Measurements from ENCODE around the gene FILIP1L. TPM values are rescaled to one million over a fixed set of nuclear protein-coding genes. Genes with fewer than 3 reads are reported as not detected.

FILIP1L gene
- total RNA-seq, 2 experiments from 2014 or later: not detected

GRCh38 chr3:99933971-99934750, 180.1 kb downstream of the FILIP1L start:
- CTCF ChIA-PET (ENCODE audit: unreplicated experiment): no interaction called here
- no peak overlapping the region for H3K27ac ChIP-seq (ENCODE audit: low read depth, low read length, poor library complexity, severe bottlenecking)
- no TSS peak for BruUV-seq (replicated peaks)
- no peak overlapping the region for H3K4me3 ChIP-seq (ENCODE audit: low read depth, low read length, poor library complexity, severe bottlenecking)
- intact Hi-C loops (cut with micrococcal nuclease; ENCODE audit: unreplicated experiment): no loop called here
- H3K36me3 ChIP-seq (ENCODE audit: insufficient read depth, low read length): no peaks in the 10 kb centered on the region
- no peaks in the 10 kb centered on the region for H4K20me1 ChIP-seq (ENCODE audit: insufficient read depth, low read length)
- POLR2A ChIA-PET: no interaction called here
- H3K4me2 ChIP-seq (ENCODE audit: low read length): no peak overlapping the region
- H3K9me3 ChIP-seq (ENCODE audit: low read length): no peaks in the 10 kb centered on the region
- no peak for DNase-seq (ENCODE audit: low spot score)
- H3K4me1 ChIP-seq (ENCODE audit: insufficient read depth, low read length, poor library complexity, severe bottlenecking): no peaks in the 10 kb centered on the region
- H2AFZ ChIP-seq (ENCODE audit: low read length): no peak overlapping the region
- no peaks in the 10 kb centered on the region for H3K9me2 ChIP-seq (ENCODE audit: insufficient read depth, low read length)
- TF ChIP-seq EZH2phosphoT487 (IDR thresholded peaks at IDR 0.05; ENCODE audit: borderline replicate concordance, low read depth, low read length): no peak
- TF ChIP-seq CTCF (conservative IDR thresholded peaks at IDR 0.05; ENCODE audit: low read length): no peak
- H3K79me2 ChIP-seq (ENCODE audit: insufficient read depth, low read depth, low read length): no peaks in the 10 kb centered on the region

- Histone ChIP-seq H3K79me2 (ENCODE audit: insufficient read depth, low read depth, low read length) (no peaks in the 10 kb centered on the region), H3K9me3 (ENCODE audit: low read length) (no peaks in the 10 kb centered on the region), H2AFZ (ENCODE audit: low read length) (no peak overlapping the region), H3K36me3 (ENCODE audit: insufficient read depth, low read length) (no peaks in the 10 kb centered on the region), H3K4me1 (ENCODE audit: insufficient read depth, low read length, poor library complexity, severe bottlenecking) (no peaks in the 10 kb centered on the region), H3K4me3 (ENCODE audit: low read depth, low read length, poor library complexity, severe bottlenecking) (no peak overlapping the region), H3K4me2 (ENCODE audit: low read length) (no peak overlapping the region), H3K27ac (ENCODE audit: low read depth, low read length, poor library complexity, severe bottlenecking) (no peak overlapping the region), H3K9me2 (ENCODE audit: insufficient read depth, low read length) (no peaks in the 10 kb centered on the region), H4K20me1 (ENCODE audit: insufficient read depth, low read length) (no peaks in the 10 kb centered on the region)
- TF ChIP-seq EZH2phosphoT487 (IDR thresholded peaks at IDR 0.05; ENCODE audit: borderline replicate concordance, low read depth, low read length) (no peak), CTCF (conservative IDR thresholded peaks at IDR 0.05; ENCODE audit: low read length) (no peak)
- no peak for DNase-seq (ENCODE audit: low spot score)
- no TSS peak for BruUV-seq (replicated peaks)
- intact Hi-C loops (cut with micrococcal nuclease; ENCODE audit: unreplicated experiment): no loop called here
- ChIA-PET POLR2A (no interaction called here), CTCF (ENCODE audit: unreplicated experiment) (no interaction called here)
These were observed 183.2 kb downstream of the FILIP1L start for GRCh38 chr3:99931059-99931458.

- H3K4me1 ChIP-seq (ENCODE audit: insufficient read depth, low read length, poor library complexity, severe bottlenecking): no peaks in the 10 kb centered on the region
- no peak overlapping the region for H3K4me3 ChIP-seq (ENCODE audit: low read depth, low read length, poor library complexity, severe bottlenecking)
- H2AFZ ChIP-seq (ENCODE audit: low read length): no peak overlapping the region
- no peaks in the 10 kb centered on the region for H3K9me2 ChIP-seq (ENCODE audit: insufficient read depth, low read length)
- ChIA-PET CTCF (ENCODE audit: unreplicated experiment) (no interaction called here), POLR2A (no interaction called here)
- intact Hi-C loops (cut with micrococcal nuclease; ENCODE audit: unreplicated experiment): no loop called here
- H3K36me3 ChIP-seq (ENCODE audit: insufficient read depth, low read length): no peaks in the 10 kb centered on the region
- TF ChIP-seq CTCF (conservative IDR thresholded peaks at IDR 0.05; ENCODE audit: low read length) (no peak), EZH2phosphoT487 (IDR thresholded peaks at IDR 0.05; ENCODE audit: borderline replicate concordance, low read depth, low read length) (no peak)
- no peak overlapping the region for H3K4me2 ChIP-seq (ENCODE audit: low read length)
- no peak overlapping the region for H3K27ac ChIP-seq (ENCODE audit: low read depth, low read length, poor library complexity, severe bottlenecking)
- no TSS peak for BruUV-seq (replicated peaks)
- H3K9me3 ChIP-seq (ENCODE audit: low read length): no peaks in the 10 kb centered on the region
- DNase-seq (ENCODE audit: low spot score): no peak
- no peaks in the 10 kb centered on the region for H3K79me2 ChIP-seq (ENCODE audit: insufficient read depth, low read depth, low read length)
- no peaks in the 10 kb centered on the region for H4K20me1 ChIP-seq (ENCODE audit: insufficient read depth, low read length)
These were observed 184.6 kb downstream of the FILIP1L start for GRCh38 chr3:99929745-99930139.
